ENCODE results near the gene CASP10. TPM values are rescaled to one million over a fixed set of nuclear protein-coding genes. Genes with fewer than 3 reads are reported as not detected.
"Not testable (repeated sequence)": the region's sequence is repeated elsewhere in the genome, so short reads cannot be mapped to it uniquely, and the experiment has no call there.

The CASP10 gene
- total RNA-seq, 1 experiment from 2014 or later: 1.2 TPM

GRCh38 chr2:201167546-201167945, 15.4 kb upstream of the CASP10 start:
- Histone ChIP-seq H3K4me1 (ENCODE audit: insufficient read depth, low read length, poor library complexity, severe bottlenecking) (no peaks in the 10 kb centered on the region), H3K4me3 (ENCODE audit: low read depth, low read length, poor library complexity, severe bottlenecking) (no peak overlapping the region), H3K27me3 (replicated peaks; ENCODE audit: insufficient read depth, low read depth, low read length, poor library complexity) (no peaks in the 10 kb centered on the region), H3K36me3 (ENCODE audit: insufficient read depth, low read length, poor library complexity, severe bottlenecking) (peaks cover 23% of the 10 kb centered on the region), H3K27ac (ENCODE audit: low read depth, low read length, poor library complexity, severe bottlenecking) (no peak overlapping the region), H3K9me3 (ENCODE audit: low read depth, low read length, poor library complexity, severe bottlenecking) (no peaks in the 10 kb centered on the region)
- TF ChIP-seq EZH2 (IDR thresholded peaks at IDR 0.05; ENCODE audit: borderline replicate concordance, low read depth, low read length, poor library complexity, severe bottlenecking): no peak
- no peak for TF ChIP-seq CTCF (conservative IDR thresholded peaks at IDR 0.05; ENCODE audit: low read depth, low read length)
- DNase-seq (ENCODE audit: low spot score): no peak
- ChIA-PET CTCF (no interaction called here), POLR2A (ENCODE audit: low non-redundant PET) (no interaction called here)
- BruUV-seq (replicated peaks): no TSS peak
- intact Hi-C loops (cut with micrococcal nuclease; ENCODE audit: unreplicated experiment): no loop called here

GRCh38 chr2:201168496-201168895, 14.4 kb upstream of the CASP10 start:
- H3K27ac ChIP-seq (ENCODE audit: low read depth, low read length, poor library complexity, severe bottlenecking); H3K4me3 ChIP-seq (ENCODE audit: low read depth, low read length, poor library complexity, severe bottlenecking); H3K27me3 ChIP-seq (replicated peaks; ENCODE audit: insufficient read depth, low read depth, low read length, poor library complexity); BruUV-seq (replicated peaks); H3K4me1 ChIP-seq (ENCODE audit: insufficient read depth, low read length, poor library complexity, severe bottlenecking); DNase-seq (ENCODE audit: low spot score); CTCF ChIA-PET; intact Hi-C loops (cut with micrococcal nuclease; ENCODE audit: unreplicated experiment); H3K9me3 ChIP-seq (ENCODE audit: low read depth, low read length, poor library complexity, severe bottlenecking); POLR2A ChIA-PET (ENCODE audit: low non-redundant PET): not testable (repeated sequence)
- H3K36me3 ChIP-seq (ENCODE audit: insufficient read depth, low read length, poor library complexity, severe bottlenecking): peaks cover 14% of the 10 kb centered on the region

- Histone ChIP-seq H3K27me3 (replicated peaks; ENCODE audit: insufficient read depth, low read depth, low read length, poor library complexity) (no peaks in the 10 kb centered on the region), H3K36me3 (ENCODE audit: insufficient read depth, low read length, poor library complexity, severe bottlenecking) (no peaks in the 10 kb centered on the region), H3K9me3 (ENCODE audit: low read depth, low read length, poor library complexity, severe bottlenecking) (no peaks in the 10 kb centered on the region), H3K4me3 (ENCODE audit: low read depth, low read length, poor library complexity, severe bottlenecking) (no peak overlapping the region), H3K4me1 (ENCODE audit: insufficient read depth, low read length, poor library complexity, severe bottlenecking) (no peaks in the 10 kb centered on the region), H3K27ac (ENCODE audit: low read depth, low read length, poor library complexity, severe bottlenecking) (no peak overlapping the region)
- DNase-seq (ENCODE audit: low spot score): no peak
- no TSS peak for BruUV-seq (replicated peaks)
- intact Hi-C loops (cut with micrococcal nuclease; ENCODE audit: unreplicated experiment): loop anchor here (10.0 kb wide), 1 partner anchor 1197 kb away; no protein-coding TSS in a partner anchor
- no peak for TF ChIP-seq CTCF (conservative IDR thresholded peaks at IDR 0.05; ENCODE audit: low read depth, low read length)
- TF ChIP-seq EZH2 (IDR thresholded peaks at IDR 0.05; ENCODE audit: borderline replicate concordance, low read depth, low read length, poor library complexity, severe bottlenecking): no peak
- POLR2A ChIA-PET (ENCODE audit: low non-redundant PET): no interaction called here
- CTCF ChIA-PET: interaction anchor here (0.6 kb wide), 1 partner anchor 1198 kb away, joined by 3 read pairs; no protein-coding TSS in a partner anchor
Measured at GRCh38 chr2:201171259-201171814, 11.6 kb upstream of the CASP10 start.

- POLR2A ChIA-PET (ENCODE audit: low non-redundant PET): no interaction called here
- TF ChIP-seq CTCF (conservative IDR thresholded peaks at IDR 0.05; ENCODE audit: low read depth, low read length) (no peak), EZH2 (IDR thresholded peaks at IDR 0.05; ENCODE audit: borderline replicate concordance, low read depth, low read length, poor library complexity, severe bottlenecking) (no peak)
- no peak for DNase-seq (ENCODE audit: low spot score)
- Histone ChIP-seq H3K27me3 (replicated peaks; ENCODE audit: insufficient read depth, low read depth, low read length, poor library complexity) (no peaks in the 10 kb centered on the region), H3K27ac (ENCODE audit: low read depth, low read length, poor library complexity, severe bottlenecking) (no peak overlapping the region), H3K4me1 (ENCODE audit: insufficient read depth, low read length, poor library complexity, severe bottlenecking) (no peaks in the 10 kb centered on the region), H3K36me3 (ENCODE audit: insufficient read depth, low read length, poor library complexity, severe bottlenecking) (no peaks in the 10 kb centered on the region), H3K9me3 (ENCODE audit: low read depth, low read length, poor library complexity, severe bottlenecking) (no peaks in the 10 kb centered on the region), H3K4me3 (ENCODE audit: low read depth, low read length, poor library complexity, severe bottlenecking) (no peak overlapping the region)
- CTCF ChIA-PET: interaction anchor here (0.6 kb wide), 1 partner anchor 1199 kb away, joined by 3 read pairs; no protein-coding TSS in a partner anchor
- no TSS peak for BruUV-seq (replicated peaks)
- intact Hi-C loops (cut with micrococcal nuclease; ENCODE audit: unreplicated experiment): loop anchor here (10.0 kb wide), 1 partner anchor 1197 kb away; no protein-coding TSS in a partner anchor
Measured at GRCh38 chr2:201172279-201172678, 10.7 kb upstream of the CASP10 start.

Data from A673 (cell line).